Fibroblast of lung (primary cell): ENCODE data around the gene FAH. TPM values are rescaled to one million over a fixed set of nuclear protein-coding genes. Genes with fewer than 3 reads are reported as not detected.

ENCODE experiments used
- DNase-seq, 2 donors: peaks; one replicate each; pipeline versions ENCODE4 v3.0.0 to v3.0.0-alpha.2; 2010; ENCODE audit warnings: low read depth in 2 of 2
- H2AFZ ChIP-seq: 2 replicates; pipeline ENCODE4 v1.5.1; 2012; ENCODE audit warnings: low read length, control low read depth, inconsistent platforms
- H3K27ac ChIP-seq: 2 replicates; pipeline ENCODE4 v1.5.1; 2011; ENCODE audit warnings: low read length, control low read depth; ENCODE audit not compliant: insufficient read depth
- H3K27me3 ChIP-seq: 2 replicates; pipeline ENCODE4 v1.5.1; 2011; ENCODE audit warnings: mild to moderate bottlenecking, low read length; ENCODE audit not compliant: control insufficient read depth, insufficient read depth
- H3K36me3 ChIP-seq: 2 replicates; pipeline ENCODE4 v1.5.1; 2011; ENCODE audit warnings: low read length; ENCODE audit not compliant: control insufficient read depth, insufficient read depth
- H3K4me1 ChIP-seq: 2 replicates; pipeline ENCODE4 v1.5.1; 2011; ENCODE audit warnings: low read length; ENCODE audit not compliant: control insufficient read depth, insufficient read depth; ENCODE audit errors: extremely low read depth
- H3K4me2 ChIP-seq: 2 replicates; pipeline ENCODE4 v1.5.1; 2011; ENCODE audit warnings: low read length, control low read depth; ENCODE audit not compliant: insufficient read depth; ENCODE audit errors: extremely low read depth
- H3K4me3 ChIP-seq, 4 experiments: fragments of 200-600 bp in 1 of 4; sonication (generic) in 1 of 4; replicated peaks in 1 of 4; 2 replicates each; pipeline ENCODE4 v1.5.1; 2011 to 2016; ENCODE audit warnings: low read length in 4 of 4, low read depth in 3 of 4, mild to moderate bottlenecking in 3 of 4, control low read depth in 2 of 4, inconsistent platforms in 1 of 4, mixed read lengths in 1 of 4; ENCODE audit not compliant: insufficient read depth in 1 of 4; ENCODE audit errors: control extremely low read depth in 1 of 4
- H3K79me2 ChIP-seq: 2 replicates; pipeline ENCODE4 v1.5.1; 2012; ENCODE audit warnings: mild to moderate bottlenecking, low read length, inconsistent platforms; ENCODE audit not compliant: control insufficient read depth, insufficient read depth
- H3K9ac ChIP-seq: 2 replicates; pipeline ENCODE4 v1.5.1; 2011; ENCODE audit warnings: mild to moderate bottlenecking, low read length, control low read depth; ENCODE audit not compliant: insufficient read depth
- H3K9me3 ChIP-seq: 2 replicates; pipeline ENCODE4 v1.5.1; 2012; ENCODE audit warnings: low read depth, low read length; ENCODE audit not compliant: control insufficient read depth, insufficient read depth
- H4K20me1 ChIP-seq: 2 replicates; pipeline ENCODE4 v1.5.1; 2011; ENCODE audit warnings: low read length; ENCODE audit not compliant: control insufficient read depth, insufficient read depth; ENCODE audit errors: extremely low read depth
- EZH2 ChIP-seq: IDR thresholded peaks from 2 replicates; pipeline ENCODE4 v1.5.1; 2012; ENCODE audit warnings: low read length, control low read depth, mild to moderate bottlenecking; ENCODE audit errors: missing control alignments
- polyA plus RNA-seq, 2 donors: library from polyadenylated mRNA; depleted of rRNA in 1 of 2; stranded (reverse) in 1 of 2; unstranded in 1 of 2; fragments of >200 nt; gene quantifications; 2 replicates each; pipeline ENCODE4 v1.2.1, GENCODE V29; 2011 to 2012; ENCODE audit warnings: missing spikeins in 1 of 2
- total RNA-seq: library from RNA; depleted of rRNA; stranded (reverse); fragments of >200 nt; gene quantifications from 2 replicates; pipeline ENCODE4 v1.2.1, GENCODE V29; 2014
- TF ChIP-seq, protein P1 (sequence below), 2 donors: IDR thresholded peaks in 1 of 2; conservative IDR thresholded peaks in 1 of 2; 1 replicate in 1 of 2; 2 replicates in 1 of 2; pipeline ENCODE4 v1.5.1; 2011 to 2012; ENCODE audit warnings: low read length in 2 of 2, control low read depth in 1 of 2, inconsistent platforms in 1 of 2, low read depth in 1 of 2, mild to moderate bottlenecking in 1 of 2

FAH gene
- total and polyA plus RNA-seq, 2 donors (not counting 1 experiment from before 2014, with no cell fraction given): 24.4 to 58.6 TPM

DNA sequence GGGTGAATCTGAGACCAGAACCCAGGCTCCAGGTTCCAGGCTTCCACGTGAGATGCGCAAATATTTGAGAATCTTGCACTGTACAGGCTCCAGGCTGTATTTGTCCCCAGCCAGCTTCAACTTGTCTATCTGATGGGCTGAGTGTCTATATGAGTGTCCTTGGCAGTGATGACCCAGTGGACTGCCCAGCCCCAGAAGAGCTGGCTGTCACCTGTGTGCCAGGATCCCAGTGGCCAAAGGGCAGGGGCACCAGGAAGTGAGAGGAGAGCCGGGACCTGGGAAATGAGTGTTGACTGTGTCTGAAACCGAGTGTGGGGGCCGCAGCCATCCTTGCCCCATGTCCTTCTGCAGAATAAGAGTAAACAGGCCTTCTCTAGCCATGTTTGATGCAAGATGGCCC, 10.4 kb downstream of the FAH start:
- Histone ChIP-seq H3K27ac (no peak overlapping the region), H4K20me1 (no peaks in the 10 kb centered on the region), H3K27me3 (no peaks in the 10 kb centered on the region), H3K79me2 (no peaks in the 10 kb centered on the region), H3K9ac (no peak overlapping the region), H3K4me2 (no peak overlapping the region), H3K9me3 (no peaks in the 10 kb centered on the region), H3K4me3 (no peak overlapping the region), H2AFZ (no peak overlapping the region), H3K4me1 (peaks cover 10% of the 10 kb centered on the region), H3K36me3 (peaks cover 13% of the 10 kb centered on the region)
- TF ChIP-seq, protein P1, sequence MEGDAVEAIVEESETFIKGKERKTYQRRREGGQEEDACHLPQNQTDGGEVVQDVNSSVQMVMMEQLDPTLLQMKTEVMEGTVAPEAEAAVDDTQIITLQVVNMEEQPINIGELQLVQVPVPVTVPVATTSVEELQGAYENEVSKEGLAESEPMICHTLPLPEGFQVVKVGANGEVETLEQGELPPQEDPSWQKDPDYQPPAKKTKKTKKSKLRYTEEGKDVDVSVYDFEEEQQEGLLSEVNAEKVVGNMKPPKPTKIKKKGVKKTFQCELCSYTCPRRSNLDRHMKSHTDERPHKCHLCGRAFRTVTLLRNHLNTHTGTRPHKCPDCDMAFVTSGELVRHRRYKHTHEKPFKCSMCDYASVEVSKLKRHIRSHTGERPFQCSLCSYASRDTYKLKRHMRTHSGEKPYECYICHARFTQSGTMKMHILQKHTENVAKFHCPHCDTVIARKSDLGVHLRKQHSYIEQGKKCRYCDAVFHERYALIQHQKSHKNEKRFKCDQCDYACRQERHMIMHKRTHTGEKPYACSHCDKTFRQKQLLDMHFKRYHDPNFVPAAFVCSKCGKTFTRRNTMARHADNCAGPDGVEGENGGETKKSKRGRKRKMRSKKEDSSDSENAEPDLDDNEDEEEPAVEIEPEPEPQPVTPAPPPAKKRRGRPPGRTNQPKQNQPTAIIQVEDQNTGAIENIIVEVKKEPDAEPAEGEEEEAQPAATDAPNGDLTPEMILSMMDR (conservative IDR thresholded peaks at IDR 0.05 in 1 of 2, IDR thresholded peaks at IDR 0.05 in 1 of 2; ENCODE audit: low read depth in 1 of 2, low read length in 2 of 2): no peak
- TF ChIP-seq EZH2: no peak
- DNase-seq: no peak

DNA sequence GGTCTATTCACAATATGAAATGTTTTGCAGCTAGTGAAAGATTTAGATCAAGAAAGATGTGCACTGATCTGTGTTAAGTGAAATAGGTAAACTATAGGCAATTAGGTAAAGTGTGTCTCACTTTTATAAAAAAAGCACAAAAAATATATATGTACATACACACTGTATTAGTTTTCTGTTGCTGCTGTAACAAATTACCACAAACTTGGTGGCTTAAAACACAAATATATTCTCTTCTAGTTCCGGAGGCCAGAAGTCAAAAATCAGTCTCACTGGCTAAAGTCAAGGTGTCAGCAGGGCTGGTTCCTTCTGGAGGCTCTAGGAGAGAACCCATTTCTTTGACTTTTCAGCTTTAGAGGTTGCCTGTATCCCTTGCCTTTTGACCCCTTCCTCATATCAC, 11.1 kb downstream of the FAH start:
- no peak overlapping the region for H3K4me2 ChIP-seq
- TF ChIP-seq EZH2: no peak
- TF ChIP-seq, protein P1 (conservative IDR thresholded peaks at IDR 0.05 in 1 of 2, IDR thresholded peaks at IDR 0.05 in 1 of 2; ENCODE audit: low read depth in 1 of 2, low read length in 2 of 2): no peak
- no peak overlapping the region for H3K4me3 ChIP-seq
- H3K27ac ChIP-seq: no peak overlapping the region
- no peaks in the 10 kb centered on the region for H3K27me3 ChIP-seq
- peaks cover 13% of the 10 kb centered on the region for H3K36me3 ChIP-seq
- H3K9ac ChIP-seq: no peak overlapping the region
- no peak for DNase-seq
- H4K20me1 ChIP-seq: no peaks in the 10 kb centered on the region
- no peak overlapping the region for H2AFZ ChIP-seq
- peaks cover 10% of the 10 kb centered on the region for H3K4me1 ChIP-seq
- H3K9me3 ChIP-seq: no peaks in the 10 kb centered on the region
- H3K79me2 ChIP-seq: no peaks in the 10 kb centered on the region

DNA sequence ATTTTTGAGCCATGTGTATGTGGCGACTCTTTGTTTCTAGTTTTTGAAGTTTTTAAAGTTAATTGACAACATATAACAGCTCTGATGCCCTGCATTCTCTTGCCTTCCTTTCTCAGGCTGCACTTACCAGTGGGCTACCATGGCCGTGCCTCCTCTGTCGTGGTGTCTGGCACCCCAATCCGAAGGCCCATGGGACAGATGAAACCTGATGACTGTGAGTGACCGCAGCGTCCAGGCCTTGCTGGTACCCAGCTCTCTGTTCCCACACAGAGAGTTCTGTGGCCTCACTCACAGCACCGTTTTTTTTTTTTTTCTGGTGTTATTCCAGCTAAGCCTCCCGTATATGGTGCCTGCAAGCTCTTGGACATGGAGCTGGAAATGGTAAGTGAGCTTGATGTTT, 15.1 kb downstream of the FAH start:
- peaks cover 3% of the 10 kb centered on the region for H3K36me3 ChIP-seq
- no peaks in the 10 kb centered on the region for H3K27me3 ChIP-seq
- H3K27ac ChIP-seq: no peak overlapping the region
- H3K4me3 ChIP-seq: no peak overlapping the region
- H3K9ac ChIP-seq: no peak overlapping the region
- no peaks in the 10 kb centered on the region for H3K79me2 ChIP-seq
- TF ChIP-seq, protein P1 (conservative IDR thresholded peaks at IDR 0.05 in 1 of 2, IDR thresholded peaks at IDR 0.05 in 1 of 2; ENCODE audit: low read depth in 1 of 2, low read length in 2 of 2): no peak
- no peak for TF ChIP-seq EZH2
- no peak overlapping the region for H2AFZ ChIP-seq
- no peak for DNase-seq
- no peaks in the 10 kb centered on the region for H3K9me3 ChIP-seq
- H3K4me2 ChIP-seq: no peak overlapping the region
- H4K20me1 ChIP-seq: no peaks in the 10 kb centered on the region
- H3K4me1 ChIP-seq: no peaks in the 10 kb centered on the region
